ENCODE data around the gene CCDC142. TPM values are rescaled to one million over a fixed set of nuclear protein-coding genes. Genes with fewer than 3 reads are reported as not detected.

CCDC142 gene
- total RNA-seq, 5 donors from 2014 or later (not counting 1 experiment from before 2014, with no cell fraction given), result 16.1 to 59.3 (median 56.7) TPM

DNA sequence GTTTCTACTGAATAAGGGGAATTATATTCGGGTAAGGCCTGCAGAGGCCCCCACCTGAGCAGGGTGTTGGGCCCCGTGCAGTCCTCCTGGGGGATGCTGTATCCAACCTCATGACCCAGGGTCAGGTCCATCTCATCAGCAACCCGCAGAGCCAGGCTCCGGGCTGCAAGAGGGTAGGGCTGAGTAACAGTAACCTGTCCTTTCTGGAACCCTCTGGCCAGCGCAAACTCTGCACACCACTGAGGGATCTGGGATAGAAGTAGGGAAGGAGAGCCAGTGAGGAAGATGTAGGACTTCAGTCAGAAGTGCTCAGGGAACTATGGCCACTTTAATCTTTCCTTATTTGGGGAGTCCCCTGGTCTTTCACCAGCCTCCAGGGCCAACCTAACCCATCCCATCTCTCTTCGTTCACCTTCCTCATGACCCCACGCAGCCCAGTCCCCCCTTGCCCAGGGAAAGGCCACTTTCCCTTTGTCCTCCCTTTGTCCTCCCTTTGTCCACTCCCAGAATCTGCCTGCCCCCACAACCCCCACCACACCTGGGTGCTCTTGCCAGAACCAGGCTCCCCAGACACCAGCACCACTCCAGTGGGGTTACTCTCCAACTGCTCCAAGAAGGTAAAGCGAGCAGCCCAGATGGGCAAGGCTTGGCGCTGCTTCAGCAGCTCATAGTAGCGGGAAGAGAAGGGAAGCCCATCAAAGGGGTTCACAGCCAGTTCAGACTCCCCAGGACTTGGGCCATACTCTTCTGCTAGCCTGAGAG lies 42.3 kb upstream of the CCDC142 start:
- H3K27ac Mint-ChIP-seq, result no peak overlapping the region
- Histone ChIP-seq H3K4me1 (ENCODE audit: control insufficient read depth in 1 of 2, extremely low read depth in 1 of 2, insufficient read depth in 2 of 2, low read length in 2 of 2) (peaks cover 5 to 21% of the 10 kb centered on the region in 2 experiments), H3K36me3 (ENCODE audit: control insufficient read depth in 2 of 2, extremely low read depth in 1 of 2, insufficient read depth in 1 of 2, low read length in 1 of 2) (peaks cover 3 to 25% of the 10 kb centered on the region in 2 donors), H3K27ac (ENCODE audit: low read length) (no peak overlapping the region), H3K27me3 (replicated peaks in 1 of 2; ENCODE audit: control insufficient read depth in 2 of 2, extremely low read depth in 1 of 2, insufficient read depth in 2 of 2, low read length in 1 of 2) (peaks cover 0 to 6% of the 10 kb centered on the region in 2 experiments), H3K4me3 (ENCODE audit: control insufficient read depth in 1 of 2, extremely low read depth in 1 of 2, low read length in 1 of 2) (no peak overlapping the region), H3K9me3 (no peaks in the 10 kb centered on the region)
- ChIA-PET CTCF (no interaction called here), POLR2A (no interaction called here)
- ATAC-seq (replicated peaks in 1 of 4) (no peak), DNase-seq (no peak)
- H3K27me3 Mint-ChIP-seq, result peaks cover 7 to 11% of the 10 kb centered on the region in 2 donors
- H3K4me1 Mint-ChIP-seq, result peaks cover 15 to 25% (median 25%) of the 10 kb centered on the region in 3 donors
- peaks cover 26% of the 10 kb centered on the region for H3K36me3 Mint-ChIP-seq
- no peak overlapping the region for H3K4me3 Mint-ChIP-seq
- whole genome bisulfite sequencing (ENCODE audit: insufficient coverage), result 93% methylated on average over 5 of the region's 10 CpGs
- no peaks in the 10 kb centered on the region for H3K9me3 Mint-ChIP-seq

DNA sequence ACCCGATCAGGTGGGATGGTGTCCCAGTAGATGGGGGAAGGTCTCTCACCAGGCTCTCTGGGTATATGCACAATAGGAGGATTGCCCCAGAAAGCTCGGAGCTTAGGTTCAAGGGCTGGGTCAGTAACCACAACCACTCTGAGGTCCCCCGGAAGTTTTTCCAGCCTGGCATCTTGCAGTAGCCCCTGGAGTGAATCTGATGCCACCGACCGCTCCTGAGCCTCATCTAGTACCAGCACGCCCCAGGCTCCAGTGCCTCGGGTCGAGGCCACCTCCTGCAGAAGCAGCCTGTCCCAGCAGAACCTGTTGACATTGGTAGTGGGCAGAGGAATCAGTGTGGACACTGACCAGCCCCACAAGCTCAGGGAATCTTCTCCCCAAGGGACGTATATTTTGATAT lies 41.2 kb upstream of the CCDC142 start:
- H3K27ac Mint-ChIP-seq, result no peak overlapping the region
- POLR2A ChIA-PET, result no interaction called here
- WGBS (ENCODE audit: insufficient coverage), result 100% methylated on average over 1 of the region's 9 CpGs

GRCh38 chr2:74522516-74522915 lies 39.7 kb upstream of the CCDC142 start:
- Histone ChIP-seq H3K4me1 (ENCODE audit: control insufficient read depth in 1 of 2, extremely low read depth in 1 of 2, insufficient read depth in 2 of 2, low read length in 2 of 2) (peaks cover 0 to 3% of the 10 kb centered on the region in 2 experiments), H3K27ac (ENCODE audit: low read length) (no peak overlapping the region), H3K4me3 (ENCODE audit: control insufficient read depth in 1 of 2, extremely low read depth in 1 of 2, low read length in 1 of 2) (no peak overlapping the region), H3K9me3 (no peaks in the 10 kb centered on the region), H3K27me3 (replicated peaks in 1 of 2; ENCODE audit: control insufficient read depth in 2 of 2, extremely low read depth in 1 of 2, insufficient read depth in 2 of 2, low read length in 1 of 2) (peaks cover 2 to 26% of the 10 kb centered on the region in 2 experiments), H3K36me3 (ENCODE audit: control insufficient read depth in 2 of 2, extremely low read depth in 1 of 2, insufficient read depth in 1 of 2, low read length in 1 of 2) (peaks cover 3 to 15% of the 10 kb centered on the region in 2 donors)
- Mint-ChIP-seq H3K4me3 (no peak overlapping the region), H3K27me3 (peaks cover 33 to 34% of the 10 kb centered on the region in 2 donors), H3K4me1 (peaks cover 3 to 10% (median 9%) of the 10 kb centered on the region in 3 donors), H3K36me3 (peaks cover 15% of the 10 kb centered on the region), H3K27ac (no peak overlapping the region), H3K9me3 (no peaks in the 10 kb centered on the region)
- DNase-seq, result no peak
- CTCF ChIA-PET, result no interaction called here
- POLR2A ChIA-PET, result interaction anchor here in 1 of 2 donors (0.5 kb wide), 1 partner anchor 16 kb away, joined by 3 read pairs; no protein-coding TSS in a partner anchor
- WGBS (ENCODE audit: insufficient coverage), result 85% methylated on average over 3 of the region's 3 CpGs
- ATAC-seq (replicated peaks in 1 of 4), result no peak

More for the DNA sequence above, 41.2 kb upstream of the CCDC142 start:
- Mint-ChIP-seq H3K9me3 (no peaks in the 10 kb centered on the region), H3K4me3 (no peak overlapping the region), H3K4me1 (peaks cover 14 to 23% (median 22%) of the 10 kb centered on the region in 3 donors), H3K27me3 (peaks cover 19 to 20% of the 10 kb centered on the region in 2 donors), H3K36me3 (peaks cover 25% of the 10 kb centered on the region)
- Histone ChIP-seq H3K36me3 (ENCODE audit: control insufficient read depth in 2 of 2, extremely low read depth in 1 of 2, insufficient read depth in 1 of 2, low read length in 1 of 2) (peaks cover 3 to 25% of the 10 kb centered on the region in 2 donors), H3K4me1 (ENCODE audit: control insufficient read depth in 1 of 2, extremely low read depth in 1 of 2, insufficient read depth in 2 of 2, low read length in 2 of 2) (peaks cover 5 to 18% of the 10 kb centered on the region in 2 experiments), H3K9me3 (no peaks in the 10 kb centered on the region), H3K4me3 (ENCODE audit: control insufficient read depth in 1 of 2, extremely low read depth in 1 of 2, low read length in 1 of 2) (no peak overlapping the region), H3K27me3 (replicated peaks in 1 of 2; ENCODE audit: control insufficient read depth in 2 of 2, extremely low read depth in 1 of 2, insufficient read depth in 2 of 2, low read length in 1 of 2) (peaks cover 2 to 13% of the 10 kb centered on the region in 2 experiments), H3K27ac (ENCODE audit: low read length) (no peak overlapping the region)
- ATAC-seq (replicated peaks in 1 of 4), result no peak
- CTCF ChIA-PET, result interaction anchor here in 1 of 2 donors (0.5 kb wide), 1 partner anchor 625 kb away, joined by 4 read pairs; no protein-coding TSS in a partner anchor
- DNase-seq, result no peak

- peaks cover 14 to 29% (median 21%) of the 10 kb centered on the region in 3 donors for H3K4me1 Mint-ChIP-seq
- H3K36me3 Mint-ChIP-seq, result no peaks in the 10 kb centered on the region
- Histone ChIP-seq H3K9me3 (no peaks in the 10 kb centered on the region), H3K36me3 (ENCODE audit: control insufficient read depth in 2 of 2, extremely low read depth in 1 of 2, insufficient read depth in 1 of 2, low read length in 1 of 2) (no peaks in the 10 kb centered on the region), H3K4me3 (ENCODE audit: control insufficient read depth in 1 of 2, extremely low read depth in 1 of 2, low read length in 1 of 2) (peak overlapping the region; percentile 28 to 66), H3K27me3 (replicated peaks in 1 of 2; ENCODE audit: control insufficient read depth in 2 of 2, extremely low read depth in 1 of 2, insufficient read depth in 2 of 2, low read length in 1 of 2) (peaks cover 9 to 82% of the 10 kb centered on the region in 2 experiments), H3K4me1 (ENCODE audit: control insufficient read depth in 1 of 2, extremely low read depth in 1 of 2, insufficient read depth in 2 of 2, low read length in 2 of 2) (peaks cover 7 to 36% of the 10 kb centered on the region in 2 experiments), H3K27ac (ENCODE audit: low read length) (no peak overlapping the region)
- ATAC-seq (replicated peaks in 1 of 4), result no peak
- H3K9me3 Mint-ChIP-seq, result no peaks in the 10 kb centered on the region
- POLR2A ChIA-PET, result no interaction called here
- WGBS (ENCODE audit: insufficient coverage), result 81% methylated on average over 5 of the region's 13 CpGs
- H3K4me3 Mint-ChIP-seq, result peak overlapping the region; percentile 70 to 75 (median 74)
- H3K27ac Mint-ChIP-seq, result no peak overlapping the region
- peaks cover 56 to 76% of the 10 kb centered on the region in 2 donors for H3K27me3 Mint-ChIP-seq
- CTCF ChIA-PET, result interaction anchor here in 1 of 2 donors (0.5 kb wide), 1 partner anchor 370 kb away, joined by 3 read pairs; no protein-coding TSS in a partner anchor
- no peak for DNase-seq
Observed at GRCh38 chr2:74516650-74517049, 33.9 kb upstream of the CCDC142 start.

GRCh38 chr2:74515981-74516633 lies 33.3 kb upstream of the CCDC142 start:
- Histone ChIP-seq H3K36me3 (ENCODE audit: control insufficient read depth in 2 of 2, extremely low read depth in 1 of 2, insufficient read depth in 1 of 2, low read length in 1 of 2) (no peaks in the 10 kb centered on the region), H3K9me3 (no peaks in the 10 kb centered on the region), H3K27ac (ENCODE audit: low read length) (no peak overlapping the region), H3K4me3 (ENCODE audit: control insufficient read depth in 1 of 2, extremely low read depth in 1 of 2, low read length in 1 of 2) (peak overlapping the region; percentile 28 to 66), H3K27me3 (replicated peaks in 1 of 2; ENCODE audit: control insufficient read depth in 2 of 2, extremely low read depth in 1 of 2, insufficient read depth in 2 of 2, low read length in 1 of 2) (peaks cover 9 to 83% of the 10 kb centered on the region in 2 experiments), H3K4me1 (ENCODE audit: control insufficient read depth in 1 of 2, extremely low read depth in 1 of 2, insufficient read depth in 2 of 2, low read length in 2 of 2) (peaks cover 7 to 36% of the 10 kb centered on the region in 2 experiments)
- peak; percentile 79 to 93 (median 83) for ATAC-seq (replicated peaks in 1 of 4)
- Mint-ChIP-seq H3K36me3 (no peaks in the 10 kb centered on the region), H3K4me3 (peak overlapping the region; percentile 70 to 75 (median 74)), H3K27ac (no peak overlapping the region), H3K27me3 (peaks cover 55 to 79% of the 10 kb centered on the region in 2 donors), H3K4me1 (peaks cover 14 to 29% (median 21%) of the 10 kb centered on the region in 3 donors), H3K9me3 (no peaks in the 10 kb centered on the region)
- ChIA-PET CTCF (interaction anchor here in 1 of 2 donors (0.5 kb wide), 1 partner anchor 369 kb away, joined by 3 read pairs; no protein-coding TSS in a partner anchor), POLR2A (no interaction called here)
- WGBS (ENCODE audit: insufficient coverage), result 6% methylated on average over 65 of the region's 72 CpGs
- peak in 34 of 35 experiments; percentile 18 to 75 (median 60) for DNase-seq

Measured in T-cell (primary cell).